HG03571 (cell line): ENCODE measurements around the gene FGD3.
"Not testable (repeated sequence)": the region's sequence is repeated elsewhere in the genome, so short reads cannot be mapped to it uniquely, and the experiment has no call there.

Experiments used
- ATAC-seq: cut with Tn5 transposase; IDR thresholded peaks from one replicate; pipeline ENCODE4 v1.9.1; 2021; ENCODE audit not compliant: unreplicated experiment

FGD3 gene

GRCh38 chr9:92976431-92976830, 29.1 kb downstream of the FGD3 start:
- no peak for ATAC-seq

- ATAC-seq = no peak
These were observed 30.0 kb downstream of the FGD3 start for GRCh38 chr9:92977279-92977678.

- ATAC-seq = no peak
These were observed 31.1 kb downstream of the FGD3 start for GRCh38 chr9:92978345-92978875.

GRCh38 chr9:92979283-92980056, 32.1 kb downstream of the FGD3 start:
- no peak for ATAC-seq

GRCh38 chr9:92980085-92980745, 32.9 kb downstream of the FGD3 start:
- ATAC-seq = no peak

- no peak for ATAC-seq
These were observed 34.8 kb downstream of the FGD3 start for GRCh38 chr9:92982130-92982529.

- ATAC-seq = no peak
These were observed 36.8 kb downstream of the FGD3 start for GRCh38 chr9:92983984-92984589.

GRCh38 chr9:92984976-92985375, 37.7 kb downstream of the FGD3 start:
- no peak for ATAC-seq

- ATAC-seq = no peak
These were observed 39.1 kb downstream of the FGD3 start for GRCh38 chr9:92986176-92987119.

GRCh38 chr9:92988215-92988768, 41.0 kb downstream of the FGD3 start:
- no peak for ATAC-seq

GRCh38 chr9:92989561-92989960, 42.2 kb downstream of the FGD3 start:
- ATAC-seq = no peak

GRCh38 chr9:92990461-92990860, 43.1 kb downstream of the FGD3 start:
- ATAC-seq = no peak

GRCh38 chr9:92992549-92992948, 45.2 kb downstream of the FGD3 start:
- ATAC-seq = no peak

GRCh38 chr9:92998871-92999270, 51.5 kb downstream of the FGD3 start:
- ATAC-seq = not testable (repeated sequence)

GRCh38 chr9:93001031-93001430, 53.7 kb downstream of the FGD3 start:
- ATAC-seq = no peak

GRCh38 chr9:93002700-93003099, 55.4 kb downstream of the FGD3 start:
- ATAC-seq = no peak

GRCh38 chr9:93003552-93004407, 56.5 kb downstream of the FGD3 start:
- no peak for ATAC-seq

- ATAC-seq = no peak
These were observed 57.2 kb downstream of the FGD3 start for GRCh38 chr9:93004561-93004960.

- no peak for ATAC-seq
These were observed 58.6 kb downstream of the FGD3 start for GRCh38 chr9:93005876-93006275.
